A549 (cell line): ENCODE results near the gene VPS18. TPM values are rescaled to one million over a fixed set of nuclear protein-coding genes. Genes with fewer than 3 reads are reported as not detected.

Experiments used
- ATAC-seq, 2 experiments: fragments of 200-7000 bp in 1 of 2; fragments of >200 bp in 1 of 2; cut with Nextera tagmentation in 1 of 2; cut with Tn5 transposase in 1 of 2; 3 replicates each; pipeline versions ENCODE4 v1.8.0 to v1.9.1; 2018 to 2020; ENCODE audit warnings: mild to moderate bottlenecking in 1 of 2, moderate library complexity in 1 of 2
- CTCF ChIA-PET: fragments of 300-600 bp; sonication (Branson Sonifier 250); formaldehyde crosslinking; extraction: SDS; loops from one replicate; lab custom pipeline; 2021; ENCODE audit warnings: antibody characterized with exemption, inconsistent platforms; lab: Yijun Ruan, JAX
- POLR2A ChIA-PET: fragments of 350-600 bp; formaldehyde crosslinking; extraction: SDS; loops from one replicate; lab custom pipeline; 2021; ENCODE audit warnings: antibody characterized with exemption, inconsistent platforms; lab: Yijun Ruan, JAX
- DNase-seq, 2 experiments: peaks; one replicate each; pipeline versions ENCODE4 v3.0.0 to v3.0.0-alpha.2; 2011 to 2016; ENCODE audit warnings: low read depth in 1 of 2, low spot score in 1 of 2
- FAIRE-seq: peaks from 2 replicates; lab custom pipeline; 2011; peaks lifted over from hg19 to GRCh38; lab: Jason Lieb, UNC
- H3K27ac ChIP-seq, 2 experiments: fragments of >200 bp; sonication (Bioruptor Twin); formaldehyde crosslinking; 3 replicates each; pipeline ENCODE4 v1.5.1; 2016 to 2017
- H3K4me1 ChIP-seq: fragments of >200 bp; sonication (Bioruptor Twin); formaldehyde crosslinking; 3 replicates; pipeline ENCODE4 v1.6.1; 2016
- H3K4me2 ChIP-seq: fragments of >200 bp; sonication (Bioruptor Twin); formaldehyde crosslinking; 3 replicates; pipeline ENCODE4 v1.6.1; 2016
- H3K4me3 ChIP-seq: fragments of >200 bp; sonication (Bioruptor Twin); formaldehyde crosslinking; 3 replicates; pipeline ENCODE4 v1.5.1; 2016
- H3K9me3 ChIP-seq: fragments of >200 bp; sonication (Bioruptor Twin); formaldehyde crosslinking; 3 replicates; pipeline ENCODE4 v1.6.1; 2016
- BHLHE40 ChIP-seq: IDR thresholded peaks from 2 replicates; pipeline ENCODE4 v1.6.1; 2012; ENCODE audit warnings: low read depth, low read length, inconsistent platforms
- CBX8 ChIP-seq: fragments of 200-600 bp; sonication (generic); IDR thresholded peaks from 2 replicates; pipeline ENCODE4 v1.6.1; 2016
- FOSB ChIP-seq: fragments of 250-450 bp; sonication (Bioruptor Pico); IDR thresholded peaks from 2 replicates; pipeline ENCODE4 v1.5.0; 2020; ENCODE audit warnings: mild to moderate bottlenecking, moderate library complexity
- HEYL ChIP-seq: fragments of 250-450 bp; sonication (Bioruptor Pico); IDR thresholded peaks from 2 replicates; pipeline ENCODE4 v1.8.0; 2021; ENCODE audit warnings: mild to moderate bottlenecking, moderate library complexity
- HOXB5 ChIP-seq: fragments of 250-450 bp; sonication (Bioruptor Pico); IDR thresholded peaks from 2 replicates; pipeline ENCODE4 v1.5.0; 2020; ENCODE audit warnings: mild to moderate bottlenecking, moderate library complexity
- KDM1A ChIP-seq: fragments of 200-600 bp; sonication (generic); IDR thresholded peaks from 2 replicates; pipeline ENCODE4 v1.6.1; 2016; ENCODE audit warnings: low read depth, mild to moderate bottlenecking
- NFE2L2 ChIP-seq: fragments of 150-350 bp; conservative IDR thresholded peaks from 2 replicates; pipeline ENCODE4 v1.6.1; 2014; ENCODE audit warnings: low read length
- NR3C1 ChIP-seq: fragments of >200 bp; sonication (Bioruptor Twin); formaldehyde crosslinking; IDR thresholded peaks from 3 replicates; pipeline ENCODE4 v1.6.1; 2017
- RAD21 ChIP-seq, 2 experiments: fragments of >200 bp in 1 of 2; sonication (Bioruptor Twin) in 1 of 2; formaldehyde crosslinking in 1 of 2; IDR thresholded peaks in 1 of 2; conservative IDR thresholded peaks in 1 of 2; 2 replicates in 1 of 2; 3 replicates in 1 of 2; pipeline ENCODE4 v1.6.1; 2012 to 2018; ENCODE audit warnings: inconsistent platforms in 1 of 2
- RNF2 ChIP-seq: fragments of 200-600 bp; sonication (generic); IDR thresholded peaks from 2 replicates; pipeline ENCODE4 v1.6.1; 2016; ENCODE audit warnings: low read depth, mild to moderate bottlenecking, antibody characterized with exemption, moderate library complexity, borderline replicate concordance
- SMC3 ChIP-seq: fragments of >200 bp; sonication (Bioruptor Twin); formaldehyde crosslinking; IDR thresholded peaks from 3 replicates; pipeline ENCODE4 v1.6.1; 2018; ENCODE audit warnings: inconsistent platforms
- WGBS: methylation state at CpG from one replicate; pipeline ENCODE4 v1.1.6; 2017; ENCODE audit errors: missing lambda C conversion rate; 5-methylcytosine and 5-hydroxymethylcytosine counted together
- polyA plus RNA-seq, 4 experiments: library from polyadenylated mRNA; depleted of rRNA in 3 of 4; stranded (reverse); fragments of >200 nt; fragmentation: RNase III in 1 of 4; extraction: RNeasy Plus Mini Kit Qiagen cat#74134 plus additional on column Dnase treatment in 1 of 4; gene quantifications; 2 replicates in 3 of 4; 3 replicates in 1 of 4; pipeline ENCODE4 v1.2.3, GENCODE V29; 2011 to 2017
- TF ChIP-seq, protein P1 (sequence below): fragments of 250-450 bp; sonication (Bioruptor Pico); IDR thresholded peaks from 2 replicates; pipeline ENCODE4 v1.5.0; 2021; ENCODE audit warnings: mild to moderate bottlenecking, moderate library complexity, borderline replicate concordance
- TF ChIP-seq, protein P2 (sequence below): IDR thresholded peaks from 2 replicates; pipeline ENCODE4 v1.6.1; 2012; ENCODE audit warnings: low read depth, borderline replicate concordance
- TF ChIP-seq, protein P3 (sequence below): fragments of >200 bp; sonication (Bioruptor Twin); formaldehyde crosslinking; IDR thresholded peaks from 3 replicates; pipeline ENCODE4 v1.5.1; 2016

VPS18 gene
- polyA plus RNA-seq, 2 of the 4 experiments (the other 2 are of a cell fraction): 9.0 to 15.2 TPM

DNA sequence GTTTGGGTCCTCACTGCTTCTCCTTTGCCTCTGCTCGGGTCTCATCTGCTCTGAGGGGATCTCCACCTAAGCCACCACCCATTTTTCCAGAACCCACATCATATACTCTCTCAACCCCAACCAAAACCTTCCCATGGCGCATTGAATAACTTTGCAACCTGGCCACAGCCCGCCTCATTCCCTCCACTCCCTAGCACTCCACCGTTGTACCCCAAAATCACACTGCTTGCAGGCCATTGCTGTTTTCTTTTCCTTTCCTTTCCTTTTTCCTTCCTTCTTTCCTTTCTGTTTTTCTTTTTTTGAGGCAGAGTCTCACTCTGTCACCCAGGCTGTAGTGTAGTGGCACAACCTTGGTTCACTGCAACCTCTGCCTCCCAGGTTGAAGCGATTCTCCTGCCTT is 3.1 kb upstream of the VPS18 start:
- Histone ChIP-seq H3K9me3 (no peaks in the 10 kb centered on the region), H3K4me1 (peaks cover 12% of the 10 kb centered on the region), H3K4me3 (no peak overlapping the region), H3K4me2 (no peak overlapping the region), H3K27ac (peak overlapping the region; percentile 22 to 66; a peak in 1 of 6 replicates)
- DNase-seq (no peak), FAIRE-seq (no peak), ATAC-seq (no peak)
- POLR2A ChIA-PET: interaction anchor here (1.5 kb wide), 1 partner anchor 18 kb away, joined by 5 read pairs; no protein-coding TSS in a partner anchor
- TF ChIP-seq CBX8 (no peak), NR3C1 (no peak), HEYL (CRISPR knock-in tag) (no peak)
- CTCF ChIA-PET: interaction anchor here (1.1 to 3.2 kb wide), 17 partner anchors 8 to 292 kb away, joined by 3 to 156 read pairs (median 5); partner anchors contain the start of genes GCHFR and RHOV
- 67% methylated on average over 5 of the region's 5 CpGs for WGBS

DNA sequence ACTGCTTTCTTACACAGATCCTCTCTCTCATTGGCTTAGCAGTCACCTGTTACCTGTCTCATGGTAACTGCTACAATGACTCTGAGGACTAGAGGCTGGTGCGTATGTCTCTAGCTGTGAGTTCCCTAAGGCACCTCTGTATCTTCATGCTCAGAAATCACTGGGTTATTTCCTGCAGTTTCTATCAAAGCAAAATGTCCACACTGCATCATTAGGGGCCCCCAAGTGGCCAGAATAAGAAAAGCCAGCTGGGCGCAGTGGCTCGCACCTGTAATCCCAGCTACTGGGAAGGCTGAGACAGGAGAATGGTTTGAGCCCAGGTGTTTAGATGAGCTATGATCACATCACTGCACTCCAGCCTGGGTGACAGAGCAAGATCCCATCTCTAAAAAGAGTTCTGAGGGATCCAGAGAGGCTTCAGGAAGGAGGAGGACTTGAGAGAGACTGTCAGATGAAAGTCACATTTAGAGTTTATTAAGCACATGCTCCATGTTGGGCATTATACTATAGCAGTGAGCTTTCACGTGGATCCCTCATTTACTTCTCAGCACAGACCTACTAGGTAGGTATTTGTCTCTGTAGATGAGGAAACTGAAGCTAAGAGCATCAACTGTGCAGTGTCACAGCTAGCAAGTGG is 2.3 kb upstream of the VPS18 start:
- no peak for TF ChIP-seq KDM1A
- no peak for TF ChIP-seq RNF2
- no peak for TF ChIP-seq NFE2L2
- TF ChIP-seq HOXB5 (CRISPR knock-in tag): no peak
- TF ChIP-seq, protein P1, sequence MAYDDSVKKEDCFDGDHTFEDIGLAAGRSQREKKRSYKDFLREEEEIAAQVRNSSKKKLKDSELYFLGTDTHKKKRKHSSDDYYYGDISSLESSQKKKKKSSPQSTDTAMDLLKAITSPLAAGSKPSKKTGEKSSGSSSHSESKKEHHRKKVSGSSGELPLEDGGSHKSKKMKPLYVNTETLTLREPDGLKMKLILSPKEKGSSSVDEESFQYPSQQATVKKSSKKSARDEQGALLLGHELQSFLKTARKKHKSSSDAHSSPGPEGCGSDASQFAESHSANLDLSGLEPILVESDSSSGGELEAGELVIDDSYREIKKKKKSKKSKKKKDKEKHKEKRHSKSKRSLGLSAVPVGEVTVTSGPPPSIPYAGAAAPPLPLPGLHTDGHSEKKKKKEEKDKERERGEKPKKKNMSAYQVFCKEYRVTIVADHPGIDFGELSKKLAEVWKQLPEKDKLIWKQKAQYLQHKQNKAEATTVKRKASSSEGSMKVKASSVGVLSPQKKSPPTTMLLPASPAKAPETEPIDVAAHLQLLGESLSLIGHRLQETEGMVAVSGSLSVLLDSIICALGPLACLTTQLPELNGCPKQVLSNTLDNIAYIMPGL (CRISPR knock-in tag): no peak
- no peak for TF ChIP-seq FOSB (CRISPR knock-in tag)
- TF ChIP-seq, protein P2, sequence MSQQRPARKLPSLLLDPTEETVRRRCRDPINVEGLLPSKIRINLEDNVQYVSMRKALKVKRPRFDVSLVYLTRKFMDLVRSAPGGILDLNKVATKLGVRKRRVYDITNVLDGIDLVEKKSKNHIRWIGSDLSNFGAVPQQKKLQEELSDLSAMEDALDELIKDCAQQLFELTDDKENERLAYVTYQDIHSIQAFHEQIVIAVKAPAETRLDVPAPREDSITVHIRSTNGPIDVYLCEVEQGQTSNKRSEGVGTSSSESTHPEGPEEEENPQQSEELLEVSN: no peak
- TF ChIP-seq SMC3: peak; percentile 68
- TF ChIP-seq, protein P3, sequence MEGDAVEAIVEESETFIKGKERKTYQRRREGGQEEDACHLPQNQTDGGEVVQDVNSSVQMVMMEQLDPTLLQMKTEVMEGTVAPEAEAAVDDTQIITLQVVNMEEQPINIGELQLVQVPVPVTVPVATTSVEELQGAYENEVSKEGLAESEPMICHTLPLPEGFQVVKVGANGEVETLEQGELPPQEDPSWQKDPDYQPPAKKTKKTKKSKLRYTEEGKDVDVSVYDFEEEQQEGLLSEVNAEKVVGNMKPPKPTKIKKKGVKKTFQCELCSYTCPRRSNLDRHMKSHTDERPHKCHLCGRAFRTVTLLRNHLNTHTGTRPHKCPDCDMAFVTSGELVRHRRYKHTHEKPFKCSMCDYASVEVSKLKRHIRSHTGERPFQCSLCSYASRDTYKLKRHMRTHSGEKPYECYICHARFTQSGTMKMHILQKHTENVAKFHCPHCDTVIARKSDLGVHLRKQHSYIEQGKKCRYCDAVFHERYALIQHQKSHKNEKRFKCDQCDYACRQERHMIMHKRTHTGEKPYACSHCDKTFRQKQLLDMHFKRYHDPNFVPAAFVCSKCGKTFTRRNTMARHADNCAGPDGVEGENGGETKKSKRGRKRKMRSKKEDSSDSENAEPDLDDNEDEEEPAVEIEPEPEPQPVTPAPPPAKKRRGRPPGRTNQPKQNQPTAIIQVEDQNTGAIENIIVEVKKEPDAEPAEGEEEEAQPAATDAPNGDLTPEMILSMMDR: peak; percentile 64
- TF ChIP-seq RAD21 (conservative IDR thresholded peaks at IDR 0.05 in 1 of 2, IDR thresholded peaks at IDR 0.05 in 1 of 2): peak; percentile 69 to 70
- TF ChIP-seq BHLHE40: no peak
- no peak for FAIRE-seq
- H3K27ac ChIP-seq: peak overlapping the region; percentile 22 to 66; a peak in 3 of 6 replicates
- H3K4me2 ChIP-seq: no peak overlapping the region
- peak; percentile 31 to 46; a peak in 5 of 6 replicates for ATAC-seq
- 2% methylated on average over 4 of the region's 4 CpGs for WGBS
- peaks cover 12% of the 10 kb centered on the region for H3K4me1 ChIP-seq
- no peaks in the 10 kb centered on the region for H3K9me3 ChIP-seq
- no peak overlapping the region for H3K4me3 ChIP-seq
- POLR2A ChIA-PET: interaction anchor here (0.8 to 1.5 kb wide), 3 partner anchors 18 to 127 kb away, joined by 3 to 17 read pairs (median 5); no protein-coding TSS in a partner anchor
- peak in 1 of 2 experiments; percentile 61 for DNase-seq
- CTCF ChIA-PET: interaction anchor here (0.8 to 3.2 kb wide), 30 partner anchors 9 to 293 kb away, joined by 3 to 156 read pairs (median 4); partner anchors contain the start of genes GCHFR and RHOV

DNA sequence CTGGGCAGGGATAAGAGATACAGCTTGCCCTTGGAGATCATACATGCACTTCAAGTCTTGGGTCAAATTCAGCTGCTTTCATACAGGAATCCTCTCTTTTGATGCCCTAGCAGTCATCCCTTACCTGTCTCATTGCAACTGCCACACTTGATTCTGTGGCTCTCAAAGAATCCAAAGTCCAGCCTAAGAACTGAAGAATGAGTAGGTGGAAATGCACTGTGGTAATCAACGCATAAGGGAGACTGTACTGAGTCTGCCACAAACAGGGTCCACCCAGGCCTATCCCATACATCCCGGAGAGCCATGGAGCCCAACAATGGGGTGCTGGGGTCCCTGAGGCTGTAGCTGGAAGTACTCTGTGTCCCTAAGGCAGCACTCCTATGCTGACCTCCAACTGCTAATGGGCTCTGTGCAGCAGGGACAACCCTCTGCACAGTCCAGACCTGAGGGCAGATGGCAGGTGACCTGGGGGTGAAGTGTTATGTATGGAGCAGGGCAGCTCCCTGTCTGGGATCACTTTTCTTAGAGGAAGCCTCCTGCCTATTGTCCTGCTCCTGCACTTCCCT is 1.7 kb upstream of the VPS18 start:
- TF ChIP-seq, protein P3: no peak
- WGBS: no CpG with 5 or more reads among the region's 2 CpGs
- H3K4me2 ChIP-seq: no peak overlapping the region
- DNase-seq: no peak
- H3K4me1 ChIP-seq: peaks cover 12% of the 10 kb centered on the region
- H3K9me3 ChIP-seq: no peaks in the 10 kb centered on the region
- CTCF ChIA-PET: interaction anchor here (0.8 to 3.2 kb wide), 30 partner anchors 8 to 294 kb away, joined by 3 to 156 read pairs (median 4); partner anchors contain the start of genes GCHFR and RHOV
- POLR2A ChIA-PET: interaction anchor here (1.2 to 1.5 kb wide), 2 partner anchors 19 to 34 kb away, joined by 5 to 17 read pairs; no protein-coding TSS in a partner anchor
- FAIRE-seq: no peak
- no peak overlapping the region for H3K4me3 ChIP-seq
- ATAC-seq: no peak
- peak overlapping the region in 1 of 2 experiments; percentile 35; a peak in 1 of 6 replicates for H3K27ac ChIP-seq
